Uterus (tissue), 2 donors: ENCODE results near the gene AKT2.

ENCODE experiments used
- POLR2A ChIP-seq, 2 donors: fragments of 450-650 bp; IDR thresholded peaks; one replicate each; pipeline ENCODE4 v1.6.1; 2016; ENCODE audit warnings: antibody characterized with exemption in 2 of 2, mild to moderate bottlenecking in 1 of 2, moderate library complexity in 1 of 2
- TF ChIP-seq, protein P1 (sequence below), 4 experiments: fragments of 200-600 bp in 2 of 4; fragments of 450-650 bp in 2 of 4; sonication (generic) in 2 of 4; IDR thresholded peaks; one replicate each; pipeline ENCODE4 v1.5.1; 2016 to 2019; ENCODE audit warnings: antibody characterized with exemption in 4 of 4, mild to moderate bottlenecking in 2 of 4, moderate library complexity in 1 of 4

DNA sequence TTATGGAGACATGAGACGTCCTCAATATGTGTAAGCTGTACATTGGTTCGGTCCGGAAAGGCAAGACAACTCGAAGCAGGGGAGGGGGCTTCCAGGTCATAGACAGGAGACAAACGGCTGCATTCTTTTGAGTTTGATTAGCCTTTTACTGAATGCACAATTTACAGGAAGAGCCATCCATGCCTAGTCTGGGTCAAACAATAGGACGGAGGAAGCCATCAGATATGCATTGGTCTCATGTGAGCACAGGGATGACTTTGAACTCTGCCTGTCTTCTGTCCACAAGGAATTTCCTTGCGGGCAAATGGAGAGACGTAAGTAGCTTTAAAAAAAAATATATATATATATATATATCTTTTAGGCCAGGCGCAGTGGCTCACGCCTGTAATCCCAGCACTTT, 56.8 kb downstream of the AKT2 start:
- TF ChIP-seq, protein P1, sequence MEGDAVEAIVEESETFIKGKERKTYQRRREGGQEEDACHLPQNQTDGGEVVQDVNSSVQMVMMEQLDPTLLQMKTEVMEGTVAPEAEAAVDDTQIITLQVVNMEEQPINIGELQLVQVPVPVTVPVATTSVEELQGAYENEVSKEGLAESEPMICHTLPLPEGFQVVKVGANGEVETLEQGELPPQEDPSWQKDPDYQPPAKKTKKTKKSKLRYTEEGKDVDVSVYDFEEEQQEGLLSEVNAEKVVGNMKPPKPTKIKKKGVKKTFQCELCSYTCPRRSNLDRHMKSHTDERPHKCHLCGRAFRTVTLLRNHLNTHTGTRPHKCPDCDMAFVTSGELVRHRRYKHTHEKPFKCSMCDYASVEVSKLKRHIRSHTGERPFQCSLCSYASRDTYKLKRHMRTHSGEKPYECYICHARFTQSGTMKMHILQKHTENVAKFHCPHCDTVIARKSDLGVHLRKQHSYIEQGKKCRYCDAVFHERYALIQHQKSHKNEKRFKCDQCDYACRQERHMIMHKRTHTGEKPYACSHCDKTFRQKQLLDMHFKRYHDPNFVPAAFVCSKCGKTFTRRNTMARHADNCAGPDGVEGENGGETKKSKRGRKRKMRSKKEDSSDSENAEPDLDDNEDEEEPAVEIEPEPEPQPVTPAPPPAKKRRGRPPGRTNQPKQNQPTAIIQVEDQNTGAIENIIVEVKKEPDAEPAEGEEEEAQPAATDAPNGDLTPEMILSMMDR (IDR thresholded peaks at IDR 0.05) = no peak
- no peak for TF ChIP-seq POLR2A (IDR thresholded peaks at IDR 0.05)
